ENCODE measurements around the gene BOD1L1. TPM values are rescaled to one million over a fixed set of nuclear protein-coding genes. Genes with fewer than 3 reads are reported as not detected.

Gene BOD1L1
- total RNA-seq, 1 donor from 2014 or later: 37.5 TPM

DNA sequence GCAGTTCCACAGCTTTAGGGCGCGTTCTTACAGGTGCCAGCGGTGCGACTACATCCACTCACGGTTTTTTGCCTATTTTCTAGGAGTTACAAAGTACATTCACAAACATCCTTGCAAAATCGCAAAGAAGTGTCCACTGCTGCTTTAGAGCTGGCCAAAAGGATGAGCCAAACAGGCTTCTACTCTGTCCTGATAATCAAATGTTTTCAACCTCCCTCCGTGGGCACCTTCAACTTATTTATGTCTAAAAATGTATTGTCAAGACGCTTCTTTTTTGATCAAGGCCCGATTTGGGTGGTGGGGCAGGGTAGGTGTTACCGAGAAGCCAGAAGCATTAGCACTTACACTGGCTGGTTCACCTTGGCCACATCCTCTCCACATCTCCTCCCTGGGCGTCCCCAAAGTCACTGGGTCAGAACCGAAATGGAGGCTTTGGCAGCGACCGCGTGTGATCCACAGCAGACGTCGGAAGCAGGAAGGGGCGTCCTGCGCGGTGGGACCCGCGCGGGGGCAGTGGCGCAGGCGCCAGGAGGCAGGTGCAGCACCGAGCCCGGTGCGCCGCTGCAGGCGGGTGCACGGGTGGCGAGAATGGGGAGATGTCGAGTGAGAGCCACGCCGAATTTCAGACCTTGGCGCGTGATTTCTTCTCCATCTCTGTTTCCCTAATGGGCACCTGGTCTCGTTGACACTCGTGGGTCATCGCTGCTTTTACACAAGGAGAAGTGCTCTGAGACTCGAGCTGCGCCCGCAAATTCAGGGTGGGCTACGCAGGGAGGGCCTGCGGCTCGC lies 100.1 kb downstream of the BOD1L1 start:
- no peak for ATAC-seq
- H3K27ac ChIP-seq: no peak overlapping the region
- peaks cover 99% of the 10 kb centered on the region for H3K27me3 ChIP-seq
- peaks cover 13% of the 10 kb centered on the region for H3K4me1 ChIP-seq
- intact Hi-C loops (cut with DNase I): no loop called here
- no peaks in the 10 kb centered on the region for H3K9me3 ChIP-seq
- no peak overlapping the region for H3K4me3 ChIP-seq
- DNase-seq: no peak
- TF ChIP-seq, protein P1, sequence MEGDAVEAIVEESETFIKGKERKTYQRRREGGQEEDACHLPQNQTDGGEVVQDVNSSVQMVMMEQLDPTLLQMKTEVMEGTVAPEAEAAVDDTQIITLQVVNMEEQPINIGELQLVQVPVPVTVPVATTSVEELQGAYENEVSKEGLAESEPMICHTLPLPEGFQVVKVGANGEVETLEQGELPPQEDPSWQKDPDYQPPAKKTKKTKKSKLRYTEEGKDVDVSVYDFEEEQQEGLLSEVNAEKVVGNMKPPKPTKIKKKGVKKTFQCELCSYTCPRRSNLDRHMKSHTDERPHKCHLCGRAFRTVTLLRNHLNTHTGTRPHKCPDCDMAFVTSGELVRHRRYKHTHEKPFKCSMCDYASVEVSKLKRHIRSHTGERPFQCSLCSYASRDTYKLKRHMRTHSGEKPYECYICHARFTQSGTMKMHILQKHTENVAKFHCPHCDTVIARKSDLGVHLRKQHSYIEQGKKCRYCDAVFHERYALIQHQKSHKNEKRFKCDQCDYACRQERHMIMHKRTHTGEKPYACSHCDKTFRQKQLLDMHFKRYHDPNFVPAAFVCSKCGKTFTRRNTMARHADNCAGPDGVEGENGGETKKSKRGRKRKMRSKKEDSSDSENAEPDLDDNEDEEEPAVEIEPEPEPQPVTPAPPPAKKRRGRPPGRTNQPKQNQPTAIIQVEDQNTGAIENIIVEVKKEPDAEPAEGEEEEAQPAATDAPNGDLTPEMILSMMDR (IDR thresholded peaks at IDR 0.05): no peak
- no peaks in the 10 kb centered on the region for H3K36me3 ChIP-seq

DNA sequence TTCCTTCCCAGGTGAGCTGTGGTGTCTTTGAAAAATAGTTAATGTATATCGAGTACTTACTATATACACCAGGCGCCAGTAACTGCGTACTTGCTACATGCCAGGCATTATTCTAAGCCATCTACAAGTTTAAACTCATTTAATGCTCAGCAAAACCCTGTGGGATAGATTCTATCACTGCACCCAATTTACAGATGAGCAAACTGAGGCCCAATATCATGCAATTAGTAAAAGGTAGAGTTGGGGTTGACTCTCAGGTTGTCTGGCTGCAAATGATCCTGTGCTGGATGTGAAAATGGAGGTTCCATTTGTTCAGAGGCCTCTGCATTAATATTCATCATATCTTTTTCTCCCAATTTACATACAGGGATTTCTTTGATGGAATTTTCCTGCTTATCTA lies 100.9 kb downstream of the BOD1L1 start:
- peaks cover 14% of the 10 kb centered on the region for H3K4me1 ChIP-seq
- no peak for DNase-seq
- no peak for ATAC-seq
- H3K36me3 ChIP-seq: no peaks in the 10 kb centered on the region
- no peak overlapping the region for H3K4me3 ChIP-seq
- no peaks in the 10 kb centered on the region for H3K9me3 ChIP-seq
- H3K27ac ChIP-seq: no peak overlapping the region
- TF ChIP-seq, protein P1 (IDR thresholded peaks at IDR 0.05): no peak
- peaks cover 99% of the 10 kb centered on the region for H3K27me3 ChIP-seq
- intact Hi-C loops (cut with DNase I): no loop called here

DNA sequence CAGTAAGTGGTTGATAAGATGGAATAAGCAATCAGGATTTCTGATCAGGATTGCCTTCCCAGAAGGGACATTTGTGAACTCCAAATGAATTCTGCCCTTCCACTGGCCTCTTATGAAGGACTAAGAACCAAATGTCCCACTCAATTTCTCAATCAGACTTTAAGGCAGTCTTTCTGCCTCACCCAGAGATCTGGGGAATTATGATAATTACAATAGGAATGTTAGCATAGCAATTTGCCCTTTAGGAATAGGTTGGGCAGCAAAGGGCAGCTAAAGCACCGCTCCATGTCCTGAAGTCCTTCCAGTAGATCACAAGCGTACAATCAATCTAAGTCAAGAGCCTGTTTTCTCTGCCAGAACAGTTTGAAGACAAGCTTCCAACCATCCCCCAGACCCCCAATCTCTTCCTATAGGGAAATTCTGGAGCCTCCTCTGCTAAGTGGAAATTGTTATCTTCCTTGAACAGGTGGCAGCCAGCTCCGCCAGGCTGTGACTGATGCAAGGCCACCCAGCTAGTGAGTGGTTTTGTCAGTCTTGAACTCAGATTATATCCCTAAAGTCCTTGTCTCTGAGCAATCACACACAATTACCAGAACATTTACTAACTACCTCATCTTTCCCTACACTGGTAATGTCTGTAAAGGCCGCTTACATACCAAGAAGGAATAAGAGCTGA lies 101.8 kb downstream of the BOD1L1 start:
- ATAC-seq (no peak), DNase-seq (no peak)
- H3K9me3 ChIP-seq: no peaks in the 10 kb centered on the region
- no peaks in the 10 kb centered on the region for H3K36me3 ChIP-seq
- TF ChIP-seq, protein P1 (IDR thresholded peaks at IDR 0.05): no peak
- H3K27me3 ChIP-seq: peaks cover 99% of the 10 kb centered on the region
- intact Hi-C loops (cut with DNase I): no loop called here
- no peak overlapping the region for H3K27ac ChIP-seq
- peaks cover 14% of the 10 kb centered on the region for H3K4me1 ChIP-seq
- H3K4me3 ChIP-seq: no peak overlapping the region

DNA sequence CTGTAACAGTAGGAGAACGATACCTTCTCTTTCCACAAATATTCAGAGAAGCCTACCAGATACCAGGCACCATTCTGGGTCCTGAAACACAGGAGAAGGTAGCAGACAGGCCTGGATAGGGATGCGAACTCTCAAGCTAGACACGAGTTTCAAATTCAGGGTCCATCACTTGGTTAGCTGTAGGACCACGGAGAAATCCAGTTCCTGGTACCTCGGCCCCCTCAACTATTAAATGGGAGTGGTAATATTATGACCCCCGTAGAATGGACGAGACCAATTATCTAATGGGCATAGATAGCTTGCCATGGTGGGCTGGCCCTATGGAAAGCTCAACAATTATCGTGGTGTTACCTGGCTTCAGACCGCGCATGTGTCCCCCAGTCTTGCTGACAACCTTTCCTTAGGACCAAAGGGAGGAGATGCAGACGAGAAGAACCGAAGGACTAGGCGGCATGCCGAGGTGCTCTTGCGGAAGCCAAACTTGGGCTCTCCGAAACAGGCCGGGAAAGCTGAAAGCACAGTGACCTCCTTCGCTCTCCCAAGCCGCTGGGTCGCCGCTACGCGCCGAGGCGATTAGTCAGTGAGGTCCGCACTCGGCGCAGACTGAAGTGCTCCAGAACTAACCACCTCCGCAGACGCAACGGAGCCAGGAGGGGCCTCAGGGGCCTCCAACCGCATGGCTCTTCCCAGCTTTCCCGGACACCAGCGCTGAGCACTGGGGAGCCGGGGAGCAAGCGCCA lies 102.9 kb downstream of the BOD1L1 start:
- intact Hi-C loops (cut with DNase I): no loop called here
- ATAC-seq: no peak
- Histone ChIP-seq H3K36me3 (no peaks in the 10 kb centered on the region), H3K4me1 (peaks cover 14% of the 10 kb centered on the region), H3K4me3 (no peak overlapping the region), H3K9me3 (no peaks in the 10 kb centered on the region), H3K27ac (no peak overlapping the region), H3K27me3 (peaks cover 98% of the 10 kb centered on the region)
- TF ChIP-seq, protein P1 (IDR thresholded peaks at IDR 0.05): no peak
- DNase-seq: no peak

DNA sequence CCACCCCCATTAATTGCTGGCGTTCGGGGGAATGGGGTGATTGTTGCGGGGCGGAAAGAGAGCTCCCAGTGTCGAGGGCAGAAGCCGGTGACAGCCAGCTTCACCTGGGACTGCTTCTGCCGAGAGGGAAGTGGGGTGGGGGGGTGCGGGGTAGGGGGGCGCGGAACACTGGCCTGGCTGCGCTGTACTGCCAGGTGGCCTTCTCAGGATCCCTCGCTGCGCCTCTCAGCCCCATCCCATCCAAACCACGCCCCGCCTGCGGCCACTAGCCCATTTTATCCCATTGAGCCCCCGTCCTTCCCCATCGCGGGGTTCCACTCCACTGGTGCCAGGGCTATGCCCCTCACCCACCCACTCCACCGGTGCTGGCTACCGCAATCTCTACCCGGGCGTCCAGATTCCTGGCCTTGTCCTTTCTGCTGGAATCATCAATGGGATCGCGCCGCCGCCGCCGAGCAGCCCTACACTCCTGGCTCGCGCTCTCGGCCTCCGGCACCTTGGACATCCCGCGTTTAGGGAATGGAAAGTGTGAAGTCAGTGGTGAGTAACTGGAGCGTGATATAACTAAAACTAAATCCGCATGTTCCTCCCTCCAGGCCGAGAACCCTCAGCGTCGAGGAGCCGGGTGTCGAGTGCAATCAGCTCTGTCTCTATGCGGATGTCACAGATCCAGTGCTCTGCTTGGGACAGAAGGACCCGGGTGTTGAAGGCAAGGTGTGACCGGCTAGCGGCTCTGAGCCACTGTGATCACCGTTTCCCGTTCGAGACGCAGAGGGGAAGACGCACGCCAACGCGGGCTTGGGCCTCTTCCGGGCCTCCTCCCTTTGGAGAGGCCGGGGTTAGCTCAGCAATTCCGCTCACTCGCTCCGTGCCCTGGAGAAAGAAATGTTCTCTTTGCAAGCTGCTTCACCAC lies 103.7 kb downstream of the BOD1L1 start:
- H3K4me1 ChIP-seq: peaks cover 14% of the 10 kb centered on the region
- ATAC-seq (no peak), DNase-seq (no peak)
- intact Hi-C loops (cut with DNase I): no loop called here
- TF ChIP-seq, protein P1 (IDR thresholded peaks at IDR 0.05): no peak
- H3K27me3 ChIP-seq: peaks cover 96% of the 10 kb centered on the region
- H3K4me3 ChIP-seq: no peak overlapping the region
- H3K9me3 ChIP-seq: no peaks in the 10 kb centered on the region
- H3K27ac ChIP-seq: no peak overlapping the region
- H3K36me3 ChIP-seq: no peaks in the 10 kb centered on the region
